ENCODE data around the gene ATP6V1F. TPM values are rescaled to one million over a fixed set of nuclear protein-coding genes. Genes with fewer than 3 reads are reported as not detected.

ATP6V1F gene
- total RNA-seq, 1 experiment from 2014 or later = 125 TPM

DNA sequence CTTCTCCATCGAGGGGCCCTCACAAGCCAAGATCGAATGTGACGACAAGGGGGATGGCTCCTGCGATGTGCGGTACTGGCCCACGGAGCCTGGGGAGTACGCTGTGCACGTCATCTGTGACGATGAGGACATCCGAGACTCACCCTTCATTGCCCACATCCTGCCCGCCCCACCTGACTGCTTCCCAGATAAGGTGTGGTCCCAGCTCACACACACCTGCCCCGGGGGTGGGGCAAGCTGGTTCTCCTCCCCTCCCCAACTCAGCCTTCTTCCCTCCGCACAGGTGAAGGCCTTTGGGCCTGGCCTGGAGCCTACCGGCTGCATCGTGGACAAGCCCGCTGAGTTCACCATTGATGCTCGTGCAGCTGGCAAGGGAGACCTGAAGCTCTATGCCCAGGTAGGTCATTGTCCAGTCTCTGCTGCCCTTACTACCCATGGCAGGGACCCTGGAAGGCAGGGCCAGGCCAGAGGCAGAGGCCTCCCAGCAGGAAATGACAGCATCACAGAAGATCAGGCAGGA lies 21.4 kb upstream of the ATP6V1F start:
- H3K4me1 Mint-ChIP-seq (ENCODE audit: insufficient read depth, unreplicated experiment) = no peaks in the 10 kb centered on the region
- TF ChIP-seq, protein P1, sequence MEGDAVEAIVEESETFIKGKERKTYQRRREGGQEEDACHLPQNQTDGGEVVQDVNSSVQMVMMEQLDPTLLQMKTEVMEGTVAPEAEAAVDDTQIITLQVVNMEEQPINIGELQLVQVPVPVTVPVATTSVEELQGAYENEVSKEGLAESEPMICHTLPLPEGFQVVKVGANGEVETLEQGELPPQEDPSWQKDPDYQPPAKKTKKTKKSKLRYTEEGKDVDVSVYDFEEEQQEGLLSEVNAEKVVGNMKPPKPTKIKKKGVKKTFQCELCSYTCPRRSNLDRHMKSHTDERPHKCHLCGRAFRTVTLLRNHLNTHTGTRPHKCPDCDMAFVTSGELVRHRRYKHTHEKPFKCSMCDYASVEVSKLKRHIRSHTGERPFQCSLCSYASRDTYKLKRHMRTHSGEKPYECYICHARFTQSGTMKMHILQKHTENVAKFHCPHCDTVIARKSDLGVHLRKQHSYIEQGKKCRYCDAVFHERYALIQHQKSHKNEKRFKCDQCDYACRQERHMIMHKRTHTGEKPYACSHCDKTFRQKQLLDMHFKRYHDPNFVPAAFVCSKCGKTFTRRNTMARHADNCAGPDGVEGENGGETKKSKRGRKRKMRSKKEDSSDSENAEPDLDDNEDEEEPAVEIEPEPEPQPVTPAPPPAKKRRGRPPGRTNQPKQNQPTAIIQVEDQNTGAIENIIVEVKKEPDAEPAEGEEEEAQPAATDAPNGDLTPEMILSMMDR (IDR thresholded peaks at IDR 0.05; ENCODE audit: unreplicated experiment) = no peak
- BruUV-seq (replicated peaks) = no TSS peak
- no peak for DNase-seq (ENCODE audit: unreplicated experiment)
- H3K27ac Mint-ChIP-seq (ENCODE audit: low read depth, unreplicated experiment) = no peak overlapping the region
- intact Hi-C loops (cut with micrococcal nuclease) = no loop called here
- H3K9me3 Mint-ChIP-seq (ENCODE audit: unreplicated experiment) = no peaks in the 10 kb centered on the region
- H3K27me3 Mint-ChIP-seq (ENCODE audit: insufficient read depth, unreplicated experiment) = no peaks in the 10 kb centered on the region
- no peak overlapping the region for H3K4me3 Mint-ChIP-seq (ENCODE audit: unreplicated experiment)
- ChIA-PET POLR2A (no interaction called here), CTCF (no interaction called here)
- no peaks in the 10 kb centered on the region for H3K36me3 Mint-ChIP-seq (ENCODE audit: insufficient read depth, unreplicated experiment)

DNA sequence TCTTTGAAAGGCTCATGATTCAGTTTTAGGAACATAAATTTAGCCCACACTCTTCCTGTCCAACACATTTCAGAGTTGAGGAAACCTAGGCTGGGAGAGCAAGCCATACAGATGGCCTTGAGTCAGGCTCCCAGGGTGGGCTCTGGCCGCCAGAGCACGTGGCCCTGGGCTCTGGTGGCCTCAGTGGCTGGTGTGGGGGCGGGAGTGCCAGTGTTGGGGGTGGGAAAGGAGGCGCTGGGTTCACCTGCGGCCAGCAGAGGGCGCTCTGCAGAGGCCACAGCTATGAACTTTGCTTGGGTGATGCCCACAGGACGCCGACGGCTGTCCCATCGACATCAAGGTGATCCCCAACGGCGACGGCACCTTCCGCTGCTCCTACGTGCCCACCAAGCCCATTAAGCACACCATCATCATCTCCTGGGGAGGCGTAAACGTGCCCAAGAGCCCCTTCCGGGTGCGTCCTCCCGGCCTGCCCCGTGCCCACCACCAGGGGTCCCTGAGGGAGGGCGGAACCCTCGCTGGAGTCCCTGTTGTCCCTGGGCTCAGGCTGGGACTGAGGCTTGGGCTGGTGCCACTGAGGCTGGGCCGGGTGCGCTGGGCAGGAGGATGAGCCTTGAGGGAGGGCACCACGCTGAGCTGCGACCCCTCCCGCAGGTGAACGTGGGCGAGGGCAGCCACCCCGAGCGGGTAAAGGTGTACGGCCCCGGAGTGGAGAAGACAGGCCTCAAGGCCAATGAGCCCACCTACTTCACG lies 20.6 kb upstream of the ATP6V1F start:
- no TSS peak for BruUV-seq (replicated peaks)
- H3K4me3 Mint-ChIP-seq (ENCODE audit: unreplicated experiment) = no peak overlapping the region
- no peaks in the 10 kb centered on the region for H3K27me3 Mint-ChIP-seq (ENCODE audit: insufficient read depth, unreplicated experiment)

DNA sequence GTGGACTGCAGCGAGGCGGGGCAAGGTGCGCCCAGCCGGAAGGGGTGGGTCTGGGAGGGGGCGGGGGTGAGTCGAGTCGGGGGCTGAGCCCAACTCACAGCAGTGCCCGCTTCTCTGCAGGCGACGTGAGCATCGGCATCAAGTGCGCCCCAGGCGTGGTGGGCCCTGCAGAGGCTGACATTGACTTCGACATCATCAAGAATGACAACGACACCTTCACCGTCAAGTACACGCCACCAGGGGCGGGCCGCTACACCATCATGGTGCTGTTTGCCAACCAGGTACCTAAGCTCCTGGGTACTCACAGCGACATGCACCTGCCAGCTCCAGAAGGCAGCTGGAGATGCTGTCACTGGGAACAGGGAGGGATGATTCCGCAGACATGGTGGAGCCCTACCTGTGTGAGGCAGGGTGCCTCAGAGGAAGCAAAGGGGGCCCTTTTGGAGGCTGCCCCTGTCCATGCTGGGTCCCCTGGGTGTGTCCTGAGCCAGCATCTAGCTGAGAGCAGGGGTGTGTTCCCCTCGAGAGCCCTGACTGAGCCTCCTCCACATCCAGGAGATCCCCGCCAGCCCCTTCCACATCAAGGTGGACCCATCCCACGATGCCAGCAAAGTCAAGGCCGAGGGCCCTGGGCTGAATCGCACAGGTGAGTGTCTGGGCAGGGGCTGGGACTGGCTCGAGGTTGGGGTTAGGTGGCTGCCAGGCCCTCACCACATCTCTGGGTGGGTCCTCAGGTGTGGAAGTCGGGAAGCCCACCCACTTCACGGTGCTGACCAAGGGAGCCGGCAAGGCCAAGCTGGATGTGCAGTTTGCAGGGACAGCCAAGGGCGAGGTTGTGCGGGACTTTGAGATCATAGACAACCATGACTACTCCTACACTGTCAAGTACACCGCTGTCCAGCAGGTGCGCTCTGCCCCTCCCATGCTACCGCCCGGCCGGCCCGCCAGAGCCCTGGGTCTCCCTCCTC lies 19.7 kb upstream of the ATP6V1F start:
- no peak overlapping the region for H3K27ac Mint-ChIP-seq (ENCODE audit: low read depth, unreplicated experiment)
- intact Hi-C loops (cut with micrococcal nuclease) = no loop called here
- ChIA-PET CTCF (interaction anchor here (0.6 to 1.1 kb wide), 5 partner anchors 17 to 171 kb away, joined by 3 to 5 read pairs (median 3); partner anchors contain the start of gene GARIN1A), POLR2A (interaction anchor here (0.9 kb wide), 1 partner anchor 9 kb away, joined by 4 read pairs; no protein-coding TSS in a partner anchor)
- no peaks in the 10 kb centered on the region for H3K27me3 Mint-ChIP-seq (ENCODE audit: insufficient read depth, unreplicated experiment)
- H3K9me3 Mint-ChIP-seq (ENCODE audit: unreplicated experiment) = no peaks in the 10 kb centered on the region
- H3K4me1 Mint-ChIP-seq (ENCODE audit: insufficient read depth, unreplicated experiment) = no peaks in the 10 kb centered on the region
- H3K4me3 Mint-ChIP-seq (ENCODE audit: unreplicated experiment) = no peak overlapping the region
- no TSS peak for BruUV-seq (replicated peaks)
- H3K36me3 Mint-ChIP-seq (ENCODE audit: insufficient read depth, unreplicated experiment) = no peaks in the 10 kb centered on the region
- no peak for DNase-seq (ENCODE audit: unreplicated experiment)
- TF ChIP-seq, protein P1 (IDR thresholded peaks at IDR 0.05; ENCODE audit: unreplicated experiment) = no peak

More for the DNA sequence above, 20.6 kb upstream of the ATP6V1F start:
- Mint-ChIP-seq H3K27ac (ENCODE audit: low read depth, unreplicated experiment) (no peak overlapping the region), H3K4me1 (ENCODE audit: insufficient read depth, unreplicated experiment) (no peaks in the 10 kb centered on the region), H3K9me3 (ENCODE audit: unreplicated experiment) (no peaks in the 10 kb centered on the region), H3K36me3 (ENCODE audit: insufficient read depth, unreplicated experiment) (no peaks in the 10 kb centered on the region)
- intact Hi-C loops (cut with micrococcal nuclease) = no loop called here
- CTCF ChIA-PET = interaction anchor here (0.7 to 1.1 kb wide), 2 partner anchors 18 to 40 kb away, joined by 3 to 5 read pairs; no protein-coding TSS in a partner anchor
- TF ChIP-seq, protein P1 (IDR thresholded peaks at IDR 0.05; ENCODE audit: unreplicated experiment) = peak; percentile 74
- POLR2A ChIA-PET = no interaction called here
- peak; percentile 47 for DNase-seq (ENCODE audit: unreplicated experiment)

Measured in MCF 10A (cell line).